Measurements from ENCODE around the gene CIAO3. TPM values are rescaled to one million over a fixed set of nuclear protein-coding genes. Genes with fewer than 3 reads are reported as not detected.
A peak's percentile ranks its signal among the peaks of the same experiment; 100 is the strongest.

CIAO3 gene
- total RNA-seq, 1 experiment from 2014 or later: 21.9 TPM

DNA sequence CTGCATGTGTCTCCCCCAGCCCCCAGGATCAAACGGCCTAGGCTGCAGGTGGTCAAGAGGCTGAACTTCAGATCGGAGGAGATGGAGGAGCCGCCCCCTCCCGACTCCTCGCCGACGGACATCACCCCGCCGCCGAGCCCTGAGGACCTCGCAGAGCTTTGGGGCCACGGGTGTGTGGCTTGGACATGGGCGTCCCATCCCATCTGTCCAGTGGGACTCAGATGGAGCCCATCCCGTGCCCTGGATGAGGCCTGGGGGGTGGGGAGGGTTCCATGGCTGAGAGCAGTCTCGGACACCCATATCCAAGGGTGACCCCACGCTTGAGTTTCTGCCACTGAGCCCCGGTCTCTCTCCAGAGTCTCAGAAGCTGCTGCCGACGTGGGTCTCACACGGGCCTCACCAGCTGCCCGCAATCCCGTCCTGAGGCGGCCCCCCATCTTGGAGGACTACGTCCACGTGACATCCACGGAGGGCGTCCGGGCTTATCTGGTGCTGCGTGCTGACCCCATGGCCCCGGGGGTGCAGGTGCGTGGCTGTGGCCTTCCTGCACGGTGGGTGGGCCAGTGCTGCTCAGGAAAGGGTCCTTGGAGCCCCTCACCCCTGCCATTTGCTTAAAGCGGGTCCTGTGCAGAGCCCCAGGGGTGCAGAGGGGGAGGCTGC is 48.5 kb upstream of the CIAO3 start:
- no peak overlapping the region for H4K8ac ChIP-seq (replicated peaks; ENCODE audit: insufficient read length, low read depth, low read length)
- no peak overlapping the region for H3K14ac ChIP-seq (ENCODE audit: insufficient read depth, low read length)
- no peaks in the 10 kb centered on the region for H3K9me3 ChIP-seq (ENCODE audit: control insufficient read depth, low read depth, low read length)
- H3K18ac ChIP-seq (ENCODE audit: insufficient read length, low read depth, low read length): no peak overlapping the region
- DNase-seq: no peak
- peak overlapping the region; percentile 71 to 78 for H3K4me3 Mint-ChIP-seq
- H3K9ac ChIP-seq (ENCODE audit: extremely low read depth, insufficient read length, low read length): peak overlapping the region; percentile 50
- peaks cover 2% of the 10 kb centered on the region for H3K79me1 ChIP-seq (ENCODE audit: insufficient read depth, low read depth, low read length, poor library complexity, severe bottlenecking)
- H2AFZ ChIP-seq (ENCODE audit: low read length): no peak overlapping the region
- H3K4ac ChIP-seq (ENCODE audit: low read depth, low read length): no peak overlapping the region
- peaks cover 8 to 34% (median 25%) of the 10 kb centered on the region in 3 experiments; a peak in 6 of 7 replicates for H3K36me3 Mint-ChIP-seq (ENCODE audit: insufficient read depth in 1 of 3, low read depth in 3 of 3)
- H2BK5ac ChIP-seq (ENCODE audit: insufficient read length, low read length): no peak overlapping the region
- no peak overlapping the region for H3T11ph ChIP-seq (ENCODE audit: low read length)
- no CpG with 5 or more reads among the region's 33 CpGs for WGBS (ENCODE audit: extremely low coverage, insufficient read length, low lambda C conversion rate)
- no peak overlapping the region for H4K5ac ChIP-seq (ENCODE audit: insufficient read length, low read depth, low read length)
- H4K20me1 ChIP-seq (ENCODE audit: control insufficient read depth, insufficient read depth, insufficient read length): no peaks in the 10 kb centered on the region
- no peak overlapping the region for H3K27ac Mint-ChIP-seq
- H3K23ac ChIP-seq (ENCODE audit: insufficient read length, low read depth, low read length): no peak overlapping the region
- no peaks in the 10 kb centered on the region for H3K27me3 Mint-ChIP-seq (ENCODE audit: low read depth)
- H2AK5ac ChIP-seq (ENCODE audit: insufficient read length, low read length): no peak overlapping the region
- H3K27me3 ChIP-seq (ENCODE audit: insufficient read depth, low read length): no peaks in the 10 kb centered on the region
- TF ChIP-seq, protein P1, sequence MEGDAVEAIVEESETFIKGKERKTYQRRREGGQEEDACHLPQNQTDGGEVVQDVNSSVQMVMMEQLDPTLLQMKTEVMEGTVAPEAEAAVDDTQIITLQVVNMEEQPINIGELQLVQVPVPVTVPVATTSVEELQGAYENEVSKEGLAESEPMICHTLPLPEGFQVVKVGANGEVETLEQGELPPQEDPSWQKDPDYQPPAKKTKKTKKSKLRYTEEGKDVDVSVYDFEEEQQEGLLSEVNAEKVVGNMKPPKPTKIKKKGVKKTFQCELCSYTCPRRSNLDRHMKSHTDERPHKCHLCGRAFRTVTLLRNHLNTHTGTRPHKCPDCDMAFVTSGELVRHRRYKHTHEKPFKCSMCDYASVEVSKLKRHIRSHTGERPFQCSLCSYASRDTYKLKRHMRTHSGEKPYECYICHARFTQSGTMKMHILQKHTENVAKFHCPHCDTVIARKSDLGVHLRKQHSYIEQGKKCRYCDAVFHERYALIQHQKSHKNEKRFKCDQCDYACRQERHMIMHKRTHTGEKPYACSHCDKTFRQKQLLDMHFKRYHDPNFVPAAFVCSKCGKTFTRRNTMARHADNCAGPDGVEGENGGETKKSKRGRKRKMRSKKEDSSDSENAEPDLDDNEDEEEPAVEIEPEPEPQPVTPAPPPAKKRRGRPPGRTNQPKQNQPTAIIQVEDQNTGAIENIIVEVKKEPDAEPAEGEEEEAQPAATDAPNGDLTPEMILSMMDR (conservative IDR thresholded peaks at IDR 0.05): no peak
- H2BK120ac ChIP-seq (ENCODE audit: low read depth, low read length, poor library complexity, severe bottlenecking): no peak overlapping the region
- H3K9me3 Mint-ChIP-seq: no peaks in the 10 kb centered on the region
- H4K91ac ChIP-seq (ENCODE audit: insufficient read length, low read depth, low read length): no peak overlapping the region
- no peaks in the 10 kb centered on the region for H3K4me1 ChIP-seq (ENCODE audit: insufficient read depth, low read length)
- H3K79me2 ChIP-seq (ENCODE audit: insufficient read depth, low read length): no peaks in the 10 kb centered on the region; the same call in 1 of the 2 replicates
- H2BK20ac ChIP-seq (ENCODE audit: low read depth, low read length, poor library complexity, severe bottlenecking): no peak overlapping the region
- peaks cover 11% of the 10 kb centered on the region for H3K23me2 ChIP-seq (ENCODE audit: insufficient read length, low read depth, low read length, poor library complexity, severe bottlenecking)
- no peak overlapping the region for H2BK12ac ChIP-seq (ENCODE audit: insufficient read length, low read depth, low read length)
- H3K56ac ChIP-seq (ENCODE audit: insufficient read length, low read depth, low read length): no peak overlapping the region
- no peak overlapping the region for H2BK15ac ChIP-seq (ENCODE audit: low read depth, low read length)
- peaks cover 0 to 2% of the 10 kb centered on the region in 2 experiments; a peak in 1 of 4 replicates for H3K4me1 Mint-ChIP-seq
- H3K27ac ChIP-seq (ENCODE audit: insufficient read length, low read depth, low read length): no peak overlapping the region
- H3K4me2 ChIP-seq (ENCODE audit: insufficient read depth, insufficient read length, low read length): peak overlapping the region; percentile 47

Measured in H9 (cell line).